DMS 273 treated with DMSO at 0.1 percent for 48 hours (cell line): ENCODE measurements around the gene LOXHD1.

Experiments
- DNase-seq: peaks from one replicate; lab custom pipeline; 2025; lab: John Stamatoyannopoulos, UW

Gene LOXHD1

GRCh38 chr18:46574000-46574742, 82.8 kb downstream of the LOXHD1 start:
- no peak for DNase-seq

DNA sequence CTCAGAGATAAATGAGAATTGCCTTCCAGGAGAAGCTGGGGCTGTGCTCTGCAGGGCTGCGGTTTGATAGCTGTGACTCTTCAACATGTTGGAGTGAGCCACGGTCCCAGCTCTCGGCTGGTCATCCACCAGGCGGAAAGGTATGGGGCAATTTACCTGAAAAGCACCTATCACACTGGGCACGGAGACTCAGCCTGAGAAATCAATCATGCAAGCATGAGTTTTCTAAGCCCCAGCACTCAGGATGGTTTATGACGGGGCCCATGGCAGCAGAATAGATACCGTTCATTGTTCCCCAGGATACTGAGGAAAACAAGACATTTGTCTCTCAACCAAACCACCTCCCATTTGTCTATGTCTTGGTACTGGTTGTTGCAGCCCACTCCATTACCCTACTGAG, 83.9 kb downstream of the LOXHD1 start:
- DNase-seq = no peak

DNA sequence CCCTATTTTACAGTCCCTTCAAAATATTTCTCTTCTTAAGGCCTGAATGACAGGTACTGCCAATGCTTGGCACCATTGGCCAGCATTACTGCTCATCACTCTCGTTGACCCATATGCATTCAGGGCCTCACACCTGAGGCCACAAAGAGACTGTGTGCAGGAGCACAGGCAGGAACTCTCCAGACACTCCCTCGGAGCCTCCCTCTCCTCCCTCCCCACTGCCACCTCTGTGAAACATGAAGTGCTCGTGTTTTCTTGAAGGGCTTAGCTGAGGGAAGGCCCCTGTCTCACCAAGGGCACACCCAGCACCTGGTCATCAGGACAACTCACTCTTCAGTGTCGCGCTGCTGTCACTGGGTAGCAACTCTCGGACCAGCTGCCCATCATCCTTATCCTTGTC, 85.3 kb downstream of the LOXHD1 start:
- DNase-seq = no peak

DNA sequence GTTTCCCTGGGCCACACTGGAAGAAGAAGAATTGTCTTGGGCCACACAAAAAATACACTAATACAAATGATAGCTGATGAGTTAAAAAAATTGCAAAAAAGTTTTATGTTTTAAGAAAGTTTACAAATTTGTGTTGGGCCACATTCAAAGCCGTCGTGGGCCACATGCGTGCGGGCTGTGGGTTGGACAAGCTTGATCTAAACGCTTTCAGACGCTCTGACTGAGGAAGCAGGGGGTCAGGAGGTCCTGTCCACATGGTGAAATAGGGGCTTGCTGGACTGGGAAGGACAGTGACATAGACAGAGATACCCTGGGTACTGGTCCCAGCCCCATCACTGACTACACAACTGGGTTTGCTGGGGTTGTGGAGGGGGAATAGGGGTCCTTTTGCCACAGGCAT, 86.4 kb downstream of the LOXHD1 start:
- DNase-seq = no peak

GRCh38 chr18:46570134-46570533, 86.9 kb downstream of the LOXHD1 start:
- no peak for DNase-seq

DNA sequence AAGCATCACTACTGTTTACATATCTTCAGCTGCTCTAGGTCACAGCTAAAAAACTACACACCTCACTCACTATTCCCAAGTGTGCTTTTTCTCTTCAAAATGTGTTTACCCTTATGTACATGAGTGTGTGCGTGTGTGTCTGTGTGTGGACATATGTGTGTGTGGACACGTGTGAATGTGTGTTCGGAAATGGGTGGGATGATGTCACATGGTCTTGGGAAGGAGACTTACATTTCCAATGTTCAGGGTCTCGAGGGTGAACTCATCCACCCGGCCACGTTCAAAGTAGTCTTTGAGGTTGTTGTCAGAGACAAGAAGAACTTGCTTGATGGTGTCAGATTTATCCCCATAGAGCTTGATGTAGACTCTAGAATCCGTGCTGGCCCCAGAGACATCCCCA, 87.8 kb downstream of the LOXHD1 start:
- no peak for DNase-seq

DNA sequence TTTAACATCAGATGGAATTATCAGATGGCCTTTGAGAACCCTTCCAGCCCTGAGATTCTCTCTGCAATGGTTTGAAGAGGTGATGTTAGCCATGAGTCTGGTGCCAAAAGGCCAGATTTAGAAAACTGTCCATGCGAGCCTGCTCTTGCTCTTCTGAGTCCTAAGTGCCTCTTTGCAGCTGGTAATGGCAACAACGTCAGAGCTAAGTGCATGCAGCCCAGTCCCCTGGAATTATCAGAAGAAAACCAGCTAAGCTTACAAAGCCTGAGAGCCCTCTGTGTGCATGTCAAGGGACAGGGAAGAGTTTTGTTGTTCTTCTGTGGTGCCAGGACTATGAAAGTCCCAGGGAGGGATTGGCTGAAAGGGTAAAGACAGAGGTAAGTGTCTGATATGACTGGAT, 89.8 kb downstream of the LOXHD1 start:
- no peak for DNase-seq

DNA sequence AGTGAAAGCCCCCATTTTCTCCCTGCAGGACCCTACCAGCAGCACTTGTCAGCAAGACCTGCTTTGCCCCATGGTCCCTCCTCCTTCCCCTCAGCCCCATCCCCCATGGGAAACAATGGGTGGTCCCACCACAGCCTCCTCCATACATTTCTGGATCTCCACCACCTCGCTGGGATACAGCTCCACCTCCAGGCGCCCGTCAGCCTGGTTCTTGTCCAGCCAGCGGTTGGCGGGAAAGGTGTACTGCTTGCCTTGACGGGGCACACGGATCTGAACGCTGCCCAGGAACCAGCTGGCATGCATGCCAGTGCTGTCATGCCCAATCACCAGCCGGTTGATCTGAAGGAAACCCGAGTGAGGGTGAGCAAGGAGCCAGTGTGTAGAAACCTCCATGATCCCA, 90.9 kb downstream of the LOXHD1 start:
- no peak for DNase-seq

- no peak for DNase-seq
Measured at GRCh38 chr18:46565256-46565655, 91.8 kb downstream of the LOXHD1 start.

GRCh38 chr18:46563317-46563716, 93.7 kb downstream of the LOXHD1 start:
- DNase-seq = no peak

- DNase-seq = no peak
Measured at GRCh38 chr18:46562674-46563192, 94.3 kb downstream of the LOXHD1 start.

DNA sequence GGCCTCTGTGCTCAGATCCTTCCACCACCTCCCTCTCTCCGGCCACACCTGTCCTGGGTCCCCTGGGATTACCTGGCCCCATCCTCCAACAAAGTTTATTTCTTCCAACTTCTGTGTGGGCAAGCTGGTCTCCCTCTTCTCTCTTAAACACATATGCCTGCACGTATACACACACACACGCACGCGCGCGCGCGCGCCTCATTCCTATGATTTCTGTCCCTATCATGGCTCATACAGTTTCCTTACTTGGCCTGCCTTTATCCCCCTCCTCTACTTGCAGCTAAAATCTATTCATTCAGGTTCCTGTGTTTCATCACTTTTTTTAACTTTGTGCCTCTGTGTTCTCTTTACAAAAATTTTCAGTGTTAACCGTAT, 96.4 kb downstream of the LOXHD1 start:
- no peak for DNase-seq

GRCh38 chr18:46559946-46560670, 96.9 kb downstream of the LOXHD1 start:
- DNase-seq = no peak

DNA sequence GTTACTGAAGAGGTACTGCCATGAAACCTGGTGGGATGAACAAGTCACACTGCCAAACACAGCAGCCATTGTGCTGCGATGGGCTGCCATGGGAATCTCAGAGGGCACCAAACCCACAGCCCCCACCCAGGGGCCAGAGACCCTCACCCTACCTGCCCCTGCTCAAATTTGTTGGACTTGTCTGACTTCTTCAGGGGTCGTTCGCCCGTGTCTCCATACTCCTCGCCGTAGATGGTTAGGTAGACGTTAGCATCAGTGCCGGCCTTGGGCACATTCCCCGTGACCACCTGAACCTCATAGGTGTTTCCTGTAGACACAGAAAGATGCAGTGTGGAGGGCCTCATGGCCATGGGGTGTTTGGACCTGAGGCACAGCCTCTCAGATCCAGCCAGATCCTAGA, 97.7 kb downstream of the LOXHD1 start:
- DNase-seq = no peak

GRCh38 chr18:46556590-46557206, 100.3 kb downstream of the LOXHD1 start:
- DNase-seq = no peak

DNA sequence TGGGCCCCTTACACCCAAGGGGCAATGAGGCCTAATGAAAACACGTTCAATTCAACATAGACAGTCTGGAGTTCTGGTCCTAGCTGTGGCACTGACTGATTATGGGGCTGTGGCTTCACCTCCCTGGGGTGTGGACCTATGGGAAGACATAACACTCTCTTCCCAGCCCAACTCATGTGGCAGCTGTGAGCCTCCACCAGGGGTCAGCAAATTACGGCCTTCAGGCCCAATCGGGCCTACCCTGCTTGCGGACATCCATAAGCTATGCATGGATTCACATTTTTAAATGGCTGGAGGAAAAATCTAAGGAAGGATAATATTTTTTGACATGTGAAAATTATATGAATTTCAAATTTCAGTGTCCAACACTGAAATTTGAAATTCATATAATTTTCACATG, 101.3 kb downstream of the LOXHD1 start:
- DNase-seq = no peak

DNA sequence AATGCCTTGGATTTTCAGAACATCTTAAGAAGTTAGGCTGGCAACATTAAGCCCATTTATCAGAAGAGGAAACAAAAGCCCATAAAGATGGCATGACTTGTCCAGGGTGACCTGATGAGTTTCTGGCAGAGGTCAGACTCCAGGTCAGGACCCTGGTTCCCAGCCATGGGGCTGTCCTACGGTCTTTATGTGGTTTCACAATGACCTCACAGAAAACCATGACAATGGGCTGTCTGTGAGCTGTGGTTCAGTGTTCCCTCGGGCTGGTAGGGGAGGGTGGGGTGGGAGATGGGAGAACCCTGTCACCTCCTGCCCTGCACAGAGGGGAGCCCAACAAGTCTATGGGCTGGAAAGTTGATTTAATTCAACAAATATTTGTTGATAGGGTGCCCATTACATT, 101.8 kb downstream of the LOXHD1 start:
- DNase-seq = no peak

GRCh38 chr18:46554406-46555080, 102.5 kb downstream of the LOXHD1 start:
- no peak for DNase-seq

GRCh38 chr18:46550609-46551008, 106.4 kb downstream of the LOXHD1 start:
- no peak for DNase-seq

DNA sequence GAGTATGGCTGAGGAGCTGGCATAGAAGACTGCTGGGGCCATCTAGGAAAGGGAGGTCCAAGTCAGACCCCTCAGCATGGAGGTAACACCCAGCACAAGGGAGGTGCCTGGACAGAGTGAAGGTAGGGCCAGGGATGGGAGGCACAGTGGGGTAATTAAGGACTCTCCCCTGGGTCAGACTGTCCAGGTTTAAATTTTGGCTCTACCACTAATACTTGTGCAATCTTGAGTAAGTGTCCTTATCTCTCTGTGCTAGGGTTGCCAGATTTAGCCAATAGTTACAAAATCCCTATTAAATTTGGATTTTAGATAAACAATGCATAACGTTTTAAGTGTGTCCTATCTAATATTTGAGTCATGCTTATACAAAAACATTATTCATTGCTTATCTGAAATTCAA, 109.5 kb downstream of the LOXHD1 start:
- DNase-seq = no peak

- no peak for DNase-seq
Measured at GRCh38 chr18:46546111-46546640, 110.8 kb downstream of the LOXHD1 start.

DNA sequence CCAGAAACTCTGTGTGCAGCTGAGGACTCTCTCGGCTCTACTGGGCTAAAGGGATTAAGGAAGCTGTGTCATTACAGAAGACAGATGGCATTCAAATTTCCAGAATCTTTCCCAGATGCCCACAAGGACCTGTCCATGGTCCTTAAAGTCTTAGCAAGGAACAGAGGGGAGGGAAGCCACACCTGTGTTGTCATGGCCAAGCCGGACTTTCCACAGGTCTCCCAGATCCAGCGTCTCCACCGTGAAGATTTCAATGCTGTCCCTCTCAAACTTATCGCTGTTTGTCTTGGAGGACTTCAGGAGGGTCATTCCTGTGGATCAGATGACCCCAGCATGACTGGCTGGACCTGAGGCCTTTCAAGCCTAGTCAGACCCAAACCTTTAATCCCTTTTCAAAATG, 114.5 kb downstream of the LOXHD1 start:
- no peak for DNase-seq
